Measurements from ENCODE around the gene METTL6.

GRCh38 chr3:15403495-15403894 is 23.8 kb downstream of the METTL6 start:
- TF ChIP-seq CTCF (IDR thresholded peaks at IDR 0.05), result no peak
- TF ChIP-seq POLR2A (IDR thresholded peaks at IDR 0.05), result no peak
